K562 (cell line): ENCODE results near the gene PLRG1. TPM values are rescaled to one million over a fixed set of nuclear protein-coding genes. Genes with fewer than 3 reads are reported as not detected.

Experiments used
- ATF1 ChIP-seq, 2 experiments: fragments of 450-650 bp in 1 of 2; IDR thresholded peaks; 2 replicates each; pipeline ENCODE4 v1.6.1; 2016; ENCODE audit warnings: missing compliant biosample characterization in 1 of 2, missing genetic modification characterization in 1 of 2
- CREM ChIP-seq: IDR thresholded peaks from 2 replicates; pipeline ENCODE4 v1.6.1; 2014; ENCODE audit warnings: antibody characterized with exemption, low read depth
- ESRRB ChIP-seq: fragments of 250-450 bp; sonication (Bioruptor Pico); IDR thresholded peaks from 2 replicates; pipeline ENCODE4 v1.5.0; 2020; ENCODE audit warnings: mild to moderate bottlenecking, moderate library complexity, borderline replicate concordance
- L3MBTL2 ChIP-seq: fragments of 450-650 bp; IDR thresholded peaks from 2 replicates; pipeline ENCODE4 v1.6.1; 2016; ENCODE audit warnings: mild to moderate bottlenecking, moderate library complexity
- MYBL2 ChIP-seq, 2 experiments: fragments of 450-650 bp in 1 of 2; sonication (generic) in 1 of 2; formaldehyde crosslinking in 1 of 2; IDR thresholded peaks; 2 replicates each; pipeline versions ENCODE4 v1.6.1 to v1.8.1; 2017 to 2022; ENCODE audit warnings: borderline replicate concordance in 1 of 2, inconsistent platforms in 1 of 2, low read depth in 1 of 2, mild to moderate bottlenecking in 1 of 2, missing genetic modification reagents in 1 of 2, moderate library complexity in 1 of 2
- MYC ChIP-seq, 2 experiments: fragments of 250-450 bp in 1 of 2; sonication (Bioruptor Pico) in 1 of 2; IDR thresholded peaks; 2 replicates each; pipeline versions ENCODE4 v1.5.1 to v1.6.1; 2012 to 2021; ENCODE audit warnings: low read depth in 2 of 2, borderline replicate concordance in 1 of 2, improper control_type of control experiment in 1 of 2, low read length in 1 of 2, mild to moderate bottlenecking in 1 of 2, moderate library complexity in 1 of 2
- NRF1 ChIP-seq, 2 experiments: fragments of 450-650 bp; IDR thresholded peaks in 1 of 2; conservative IDR thresholded peaks in 1 of 2; 2 replicates each; pipeline ENCODE4 v1.6.1; 2014; ENCODE audit warnings: mild to moderate bottlenecking in 2 of 2
- POLR2AphosphoS2 ChIP-seq: IDR thresholded peaks from 2 replicates; pipeline ENCODE4 v1.6.1; 2012; ENCODE audit warnings: low read length, improper control_type of control experiment
- PRMT5 ChIP-seq: sonication (generic); formaldehyde crosslinking; IDR thresholded peaks from 2 replicates; pipeline ENCODE4 v1.5.0; 2020; ENCODE audit warnings: missing genetic modification reagents
- PRPF4 ChIP-seq: fragments of 200-400 bp; formaldehyde crosslinking; IDR thresholded peaks from one replicate; pipeline ENCODE4 v1.6.1; 2017; ENCODE audit warnings: low read length, low read depth, mild to moderate bottlenecking; ENCODE audit not compliant: insufficient read depth, poor library complexity, severe bottlenecking
- SMC3 ChIP-seq: conservative IDR thresholded peaks from 2 replicates; pipeline ENCODE4 v1.6.1; 2011; ENCODE audit warnings: low read depth, low read length, improper control_type of control experiment; ENCODE audit not compliant: insufficient read depth
- SRSF3 ChIP-seq: fragments of 200-400 bp; formaldehyde crosslinking; IDR thresholded peaks from 2 replicates; pipeline ENCODE4 v1.6.1; 2016; ENCODE audit warnings: mild to moderate bottlenecking, low read length, moderate library complexity; ENCODE audit not compliant: insufficient read depth
- TCF7 ChIP-seq: sonication (generic); IDR thresholded peaks from 2 replicates; pipeline ENCODE4 v1.6.1; 2016; ENCODE audit warnings: antibody characterized with exemption, borderline replicate concordance
- ZBTB1 ChIP-seq: sonication (generic); formaldehyde crosslinking; IDR thresholded peaks from 2 replicates; pipeline ENCODE4 v1.8.1; 2023; ENCODE audit warnings: missing genetic modification reagents, low read depth, mild to moderate bottlenecking, borderline replicate concordance
- ZNF589 ChIP-seq: fragments of 200-800 bp; sonication (Bioruptor generic); IDR thresholded peaks from 2 replicates; pipeline ENCODE4 v1.6.1; 2016; ENCODE audit warnings: low read depth, missing genetic modification characterization, missing compliant biosample characterization
- ZNF766 ChIP-seq: fragments of 200-800 bp; sonication (Bioruptor generic); conservative IDR thresholded peaks from 2 replicates; pipeline ENCODE4 v1.6.1; 2016; ENCODE audit warnings: missing genetic modification characterization, missing compliant biosample characterization
- polyA plus RNA-seq, 8 experiments: library from polyadenylated mRNA; depleted of rRNA in 4 of 8; stranded (reverse) in 5 of 8; unstranded in 3 of 8; fragments of >200 nt; fragmentation: Nextera tagmentation in 2 of 8; fragmentation: Illumina TruSeq in 1 of 8; extraction: Ambion mirVana in 2 of 8; extraction: Trizol in 1 of 8; gene quantifications; 2 replicates each; pipeline versions ENCODE4 v1.2.1 to v1.2.3, GENCODE V29; 2011 to 2014; ENCODE audit warnings: inconsistent platforms in 1 of 8, missing spikeins in 1 of 8
- total RNA-seq, 7 experiments: library from RNA; depleted of rRNA in 6 of 7; stranded (reverse); fragments of >200 nt in 6 of 7; fragmentation: Illumina TruSeq in 2 of 7; extraction: Trizol in 2 of 7; gene quantifications; 2 replicates each; pipeline versions ENCODE4 v1.2.1 to v1.2.3, GENCODE V29; 2011 to 2021; ENCODE audit warnings: low replicate concordance in 1 of 7
- TF ChIP-seq, protein P1 (sequence below): fragments of 450-650 bp; formaldehyde crosslinking; IDR thresholded peaks from 2 replicates; pipeline ENCODE4 v1.4.0; 2022; ENCODE audit warnings: missing genetic modification characterization
- TF ChIP-seq, protein P2 (sequence below): fragments of 450-650 bp; formaldehyde crosslinking; IDR thresholded peaks from 2 replicates; pipeline ENCODE4 v1.4.0; 2020; ENCODE audit warnings: mild to moderate bottlenecking, moderate library complexity
- TF ChIP-seq, protein P3 (sequence below): sonication (generic); formaldehyde crosslinking; IDR thresholded peaks from 2 replicates; pipeline ENCODE4 v1.8.0; 2023; ENCODE audit warnings: mild to moderate bottlenecking, missing genetic modification reagents
- TF ChIP-seq, protein P4 (sequence below): fragments of 450-650 bp; IDR thresholded peaks from 2 replicates; pipeline ENCODE4 v1.7.0; 2016; ENCODE audit warnings: borderline replicate concordance

The PLRG1 gene
- total and polyA plus RNA-seq, 9 of the 15 experiments (the other 6 are each of a cell fraction or from before 2014, with no cell fraction given): 48.0 to 248 (median 120) TPM

DNA sequence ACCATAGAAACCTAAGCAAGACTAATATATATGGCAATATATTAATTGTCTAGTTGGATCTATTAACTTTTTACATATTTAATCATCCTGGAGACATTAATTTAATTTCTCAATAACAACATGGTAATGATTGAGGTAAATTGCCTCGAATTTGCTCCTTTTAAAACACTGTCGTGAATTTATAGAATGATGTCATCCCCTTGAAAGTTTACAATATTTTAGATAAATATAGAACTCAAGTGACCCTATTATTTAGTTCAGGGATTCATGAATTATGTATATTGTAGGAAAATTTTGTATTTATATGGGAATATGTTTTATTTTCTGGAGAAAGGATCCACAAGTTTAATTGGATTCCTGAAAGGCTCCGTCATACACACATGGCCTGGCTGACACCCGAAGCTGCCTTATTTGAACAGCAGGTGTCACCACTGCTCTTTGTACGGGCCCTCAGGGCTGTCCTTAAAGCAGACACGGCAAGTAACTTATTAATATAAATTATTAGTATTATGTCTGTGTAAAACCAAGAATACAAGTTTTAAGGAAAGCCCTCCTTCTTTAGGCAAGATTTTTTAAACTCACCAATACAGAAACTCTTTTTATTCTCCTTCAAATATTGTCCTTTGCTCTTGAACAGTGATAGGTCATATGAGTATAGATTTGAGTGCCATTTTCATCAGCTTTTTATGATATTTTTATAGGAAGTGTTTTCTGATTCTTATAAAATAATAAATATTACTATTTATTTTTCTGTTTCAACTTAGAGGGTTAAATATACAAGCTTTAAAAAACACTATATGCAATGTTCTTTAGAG, 1.9 kb upstream of the PLRG1 start (continued):
- TF ChIP-seq, protein P1, sequence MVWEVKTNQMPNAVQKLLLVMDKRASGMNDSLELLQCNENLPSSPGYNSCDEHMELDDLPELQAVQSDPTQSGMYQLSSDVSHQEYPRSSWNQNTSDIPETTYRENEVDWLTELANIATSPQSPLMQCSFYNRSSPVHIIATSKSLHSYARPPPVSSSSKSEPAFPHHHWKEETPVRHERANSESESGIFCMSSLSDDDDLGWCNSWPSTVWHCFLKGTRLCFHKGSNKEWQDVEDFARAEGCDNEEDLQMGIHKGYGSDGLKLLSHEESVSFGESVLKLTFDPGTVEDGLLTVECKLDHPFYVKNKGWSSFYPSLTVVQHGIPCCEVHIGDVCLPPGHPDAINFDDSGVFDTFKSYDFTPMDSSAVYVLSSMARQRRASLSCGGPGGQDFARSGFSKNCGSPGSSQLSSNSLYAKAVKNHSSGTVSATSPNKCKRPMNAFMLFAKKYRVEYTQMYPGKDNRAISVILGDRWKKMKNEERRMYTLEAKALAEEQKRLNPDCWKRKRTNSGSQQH (CRISPR knock-in tag): no peak
- TF ChIP-seq, protein P2, sequence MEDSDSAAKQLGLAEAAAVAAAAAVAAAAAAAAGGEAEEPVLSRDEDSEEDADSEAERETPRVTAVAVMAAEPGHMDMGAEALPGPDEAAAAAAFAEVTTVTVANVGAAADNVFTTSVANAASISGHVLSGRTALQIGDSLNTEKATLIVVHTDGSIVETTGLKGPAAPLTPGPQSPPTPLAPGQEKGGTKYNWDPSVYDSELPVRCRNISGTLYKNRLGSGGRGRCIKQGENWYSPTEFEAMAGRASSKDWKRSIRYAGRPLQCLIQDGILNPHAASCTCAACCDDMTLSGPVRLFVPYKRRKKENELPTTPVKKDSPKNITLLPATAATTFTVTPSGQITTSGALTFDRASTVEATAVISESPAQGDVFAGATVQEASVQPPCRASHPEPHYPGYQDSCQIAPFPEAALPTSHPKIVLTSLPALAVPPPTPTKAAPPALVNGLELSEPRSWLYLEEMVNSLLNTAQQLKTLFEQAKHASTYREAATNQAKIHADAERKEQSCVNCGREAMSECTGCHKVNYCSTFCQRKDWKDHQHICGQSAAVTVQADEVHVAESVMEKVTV (CRISPR knock-in tag): peak; percentile 85
- no peak for TF ChIP-seq PRMT5
- TF ChIP-seq ZNF766: no peak
- no peak for TF ChIP-seq ESRRB (CRISPR knock-in tag)
- TF ChIP-seq, protein P3, sequence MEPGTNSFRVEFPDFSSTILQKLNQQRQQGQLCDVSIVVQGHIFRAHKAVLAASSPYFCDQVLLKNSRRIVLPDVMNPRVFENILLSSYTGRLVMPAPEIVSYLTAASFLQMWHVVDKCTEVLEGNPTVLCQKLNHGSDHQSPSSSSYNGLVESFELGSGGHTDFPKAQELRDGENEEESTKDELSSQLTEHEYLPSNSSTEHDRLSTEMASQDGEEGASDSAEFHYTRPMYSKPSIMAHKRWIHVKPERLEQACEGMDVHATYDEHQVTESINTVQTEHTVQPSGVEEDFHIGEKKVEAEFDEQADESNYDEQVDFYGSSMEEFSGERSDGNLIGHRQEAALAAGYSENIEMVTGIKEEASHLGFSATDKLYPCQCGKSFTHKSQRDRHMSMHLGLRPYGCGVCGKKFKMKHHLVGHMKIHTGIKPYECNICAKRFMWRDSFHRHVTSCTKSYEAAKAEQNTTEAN (CRISPR knock-in tag): no peak
- TF ChIP-seq SMC3: peak; percentile 65
- TF ChIP-seq SRSF3: no peak
- no peak for TF ChIP-seq PRPF4
- TF ChIP-seq ATF1 (CRISPR knock-in tag; IDR thresholded peaks at IDR 0.05): no peak
- peak; percentile 30; the same call in 1 of the 2 replicates for TF ChIP-seq ATF1 (tag; IDR thresholded peaks at IDR 0.05)
- no peak for TF ChIP-seq MYBL2 (IDR thresholded peaks at IDR 0.05; ENCODE audit: low read depth)
- no peak for TF ChIP-seq MYBL2 (CRISPR knock-in tag; IDR thresholded peaks at IDR 0.05; ENCODE audit: borderline replicate concordance)
- peak; percentile 40 for TF ChIP-seq CREM
- TF ChIP-seq MYC (IDR thresholded peaks at IDR 0.05; ENCODE audit: low read depth, low read length): peak; percentile 56; the same call in 1 of the 2 replicates
- no peak for TF ChIP-seq MYC (CRISPR knock-in tag; IDR thresholded peaks at IDR 0.05; ENCODE audit: borderline replicate concordance, low read depth)
- no peak for TF ChIP-seq ZBTB1 (CRISPR knock-in tag)
- no peak for TF ChIP-seq POLR2AphosphoS2
- peak; percentile 26; the same call in 1 of the 2 replicates for TF ChIP-seq L3MBTL2
- TF ChIP-seq ZNF589 (CRISPR knock-in tag): no peak
- no peak for TF ChIP-seq NRF1 (conservative IDR thresholded peaks at IDR 0.05 in 1 of 2, IDR thresholded peaks at IDR 0.05 in 1 of 2)
- TF ChIP-seq TCF7: no peak
- TF ChIP-seq, protein P4, sequence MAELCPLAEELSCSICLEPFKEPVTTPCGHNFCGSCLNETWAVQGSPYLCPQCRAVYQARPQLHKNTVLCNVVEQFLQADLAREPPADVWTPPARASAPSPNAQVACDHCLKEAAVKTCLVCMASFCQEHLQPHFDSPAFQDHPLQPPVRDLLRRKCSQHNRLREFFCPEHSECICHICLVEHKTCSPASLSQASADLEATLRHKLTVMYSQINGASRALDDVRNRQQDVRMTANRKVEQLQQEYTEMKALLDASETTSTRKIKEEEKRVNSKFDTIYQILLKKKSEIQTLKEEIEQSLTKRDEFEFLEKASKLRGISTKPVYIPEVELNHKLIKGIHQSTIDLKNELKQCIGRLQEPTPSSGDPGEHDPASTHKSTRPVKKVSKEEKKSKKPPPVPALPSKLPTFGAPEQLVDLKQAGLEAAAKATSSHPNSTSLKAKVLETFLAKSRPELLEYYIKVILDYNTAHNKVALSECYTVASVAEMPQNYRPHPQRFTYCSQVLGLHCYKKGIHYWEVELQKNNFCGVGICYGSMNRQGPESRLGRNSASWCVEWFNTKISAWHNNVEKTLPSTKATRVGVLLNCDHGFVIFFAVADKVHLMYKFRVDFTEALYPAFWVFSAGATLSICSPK: no peak
